NCI-H1048 (cell line): ENCODE data around the gene RNU6-9.
"Not testable (repeated sequence)": the region's sequence is repeated elsewhere in the genome, so short reads cannot be mapped to it uniquely, and the experiment has no call there.

Source experiments
- DNase-seq: peaks from one replicate; lab custom pipeline; 2025; lab: John Stamatoyannopoulos, UW

RNU6-9 gene

GRCh38 chr19:861756-862580 is 31.3 kb upstream of the RNU6-9 start:
- peak; percentile 46 for DNase-seq

- peak; percentile 48 for DNase-seq
Measured at GRCh38 chr19:862581-863314, 30.5 kb upstream of the RNU6-9 start.

- no peak for DNase-seq
Measured at GRCh38 chr19:863315-863620, 30.0 kb upstream of the RNU6-9 start.

GRCh38 chr19:866769-867300 is 26.4 kb upstream of the RNU6-9 start:
- DNase-seq = no peak

GRCh38 chr19:867301-867793 is 25.9 kb upstream of the RNU6-9 start:
- DNase-seq = no peak

GRCh38 chr19:867855-868457 is 25.3 kb upstream of the RNU6-9 start:
- no peak for DNase-seq

GRCh38 chr19:868458-869244 is 24.6 kb upstream of the RNU6-9 start:
- DNase-seq = no peak

- no peak for DNase-seq
Measured at GRCh38 chr19:869245-870177, 23.8 kb upstream of the RNU6-9 start.

- DNase-seq = no peak
Measured at GRCh38 chr19:870314-870713, 23.0 kb upstream of the RNU6-9 start.

GRCh38 chr19:870963-871401 is 22.3 kb upstream of the RNU6-9 start:
- DNase-seq = no peak

GRCh38 chr19:871446-872265 is 21.6 kb upstream of the RNU6-9 start:
- DNase-seq = no peak

- DNase-seq = no peak
Measured at GRCh38 chr19:872266-872951, 20.9 kb upstream of the RNU6-9 start.

GRCh38 chr19:873084-873483 is 20.2 kb upstream of the RNU6-9 start:
- DNase-seq = no peak

- DNase-seq = no peak
Measured at GRCh38 chr19:873561-874041, 19.7 kb upstream of the RNU6-9 start.

GRCh38 chr19:875265-875879 is 17.9 kb upstream of the RNU6-9 start:
- DNase-seq = no peak

- no peak for DNase-seq
Measured at GRCh38 chr19:876089-876488, 17.2 kb upstream of the RNU6-9 start.

GRCh38 chr19:876780-877314 is 16.4 kb upstream of the RNU6-9 start:
- no peak for DNase-seq

- not testable (repeated sequence) for DNase-seq
Measured at GRCh38 chr19:877992-878660, 15.2 kb upstream of the RNU6-9 start.
